ENCODE results near the gene RAE1. TPM values are rescaled to one million over a fixed set of nuclear protein-coding genes. Genes with fewer than 3 reads are reported as not detected.
A peak's percentile ranks its signal among the peaks of the same experiment; 100 is the strongest.

The RAE1 gene
- total RNA-seq, 1 experiment from 2014 or later: 31.3 TPM

DNA sequence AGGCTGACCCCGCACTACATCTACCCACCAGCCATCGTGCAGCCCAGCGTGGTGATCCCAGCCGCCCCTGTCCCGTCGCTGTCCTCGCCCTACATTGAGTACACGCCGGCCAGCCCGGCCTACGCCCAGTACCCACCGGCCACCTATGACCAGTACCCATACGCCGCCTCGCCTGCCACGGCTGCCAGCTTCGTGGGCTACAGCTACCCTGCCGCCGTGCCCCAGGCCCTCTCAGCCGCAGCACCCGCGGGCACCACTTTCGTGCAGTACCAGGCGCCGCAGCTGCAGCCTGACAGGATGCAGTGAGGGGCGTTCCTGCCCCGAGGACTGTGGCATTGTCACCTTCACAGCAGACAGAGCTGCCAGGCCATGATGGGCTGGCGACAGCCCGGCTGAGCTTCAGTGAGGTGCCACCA lies 56.5 kb downstream of the RAE1 start (continued):
- no peak for TF ChIP-seq ZNF671 (CRISPR knock-in tag; IDR thresholded peaks at IDR 0.05)
- no peak for TF ChIP-seq KAT7 (CRISPR knock-in tag; IDR thresholded peaks at IDR 0.05; ENCODE audit: borderline replicate concordance)
- no peak for TF ChIP-seq TP53 (CRISPR knock-in tag; IDR thresholded peaks at IDR 0.05)
- TF ChIP-seq ZBTB21 (CRISPR knock-in tag; IDR thresholded peaks at IDR 0.05; ENCODE audit: borderline replicate concordance): no peak

DNA sequence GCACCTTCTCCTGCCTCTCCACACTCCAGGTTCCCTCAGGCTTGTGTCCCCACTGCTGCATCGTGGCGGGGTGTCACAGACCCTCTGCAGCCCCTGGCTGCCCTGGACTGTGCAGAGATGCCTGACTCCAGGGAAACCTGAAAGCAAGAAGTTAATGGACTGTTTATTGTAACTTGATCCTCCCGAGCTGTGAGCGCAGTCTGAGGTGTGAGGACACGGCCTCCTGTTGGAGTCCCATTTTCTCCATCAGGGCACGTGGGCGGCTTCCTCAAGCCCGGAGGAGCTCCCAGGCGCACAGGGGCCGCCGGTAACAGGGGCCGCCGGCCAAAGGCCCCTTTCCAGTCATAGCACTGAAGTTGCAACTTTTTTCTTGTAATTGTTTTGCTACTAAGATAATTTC lies 57.1 kb downstream of the RAE1 start:
- no peaks in the 10 kb centered on the region for H3K27me3 Mint-ChIP-seq (ENCODE audit: low read depth)
- no peak overlapping the region for H3K4me3 Mint-ChIP-seq
- H3K36me3 Mint-ChIP-seq: peaks cover 27% of the 10 kb centered on the region
- peak overlapping the region; percentile 23; the same call in 1 of the 2 replicates for H3K27ac Mint-ChIP-seq
- no peaks in the 10 kb centered on the region for H3K9me3 Mint-ChIP-seq
- DNase-seq (ENCODE audit: low spot score): no peak
- H3K4me1 Mint-ChIP-seq: 0 out of 2 replicates have a peak, but pooled peaks cover 4% of the 10 kb centered on the region
- no peak for TF ChIP-seq FOXK1 (CRISPR knock-in tag; IDR thresholded peaks at IDR 0.05)
- no peak for TF ChIP-seq ZNF423 (CRISPR knock-in tag; IDR thresholded peaks at IDR 0.05)
- TF ChIP-seq, protein P1, sequence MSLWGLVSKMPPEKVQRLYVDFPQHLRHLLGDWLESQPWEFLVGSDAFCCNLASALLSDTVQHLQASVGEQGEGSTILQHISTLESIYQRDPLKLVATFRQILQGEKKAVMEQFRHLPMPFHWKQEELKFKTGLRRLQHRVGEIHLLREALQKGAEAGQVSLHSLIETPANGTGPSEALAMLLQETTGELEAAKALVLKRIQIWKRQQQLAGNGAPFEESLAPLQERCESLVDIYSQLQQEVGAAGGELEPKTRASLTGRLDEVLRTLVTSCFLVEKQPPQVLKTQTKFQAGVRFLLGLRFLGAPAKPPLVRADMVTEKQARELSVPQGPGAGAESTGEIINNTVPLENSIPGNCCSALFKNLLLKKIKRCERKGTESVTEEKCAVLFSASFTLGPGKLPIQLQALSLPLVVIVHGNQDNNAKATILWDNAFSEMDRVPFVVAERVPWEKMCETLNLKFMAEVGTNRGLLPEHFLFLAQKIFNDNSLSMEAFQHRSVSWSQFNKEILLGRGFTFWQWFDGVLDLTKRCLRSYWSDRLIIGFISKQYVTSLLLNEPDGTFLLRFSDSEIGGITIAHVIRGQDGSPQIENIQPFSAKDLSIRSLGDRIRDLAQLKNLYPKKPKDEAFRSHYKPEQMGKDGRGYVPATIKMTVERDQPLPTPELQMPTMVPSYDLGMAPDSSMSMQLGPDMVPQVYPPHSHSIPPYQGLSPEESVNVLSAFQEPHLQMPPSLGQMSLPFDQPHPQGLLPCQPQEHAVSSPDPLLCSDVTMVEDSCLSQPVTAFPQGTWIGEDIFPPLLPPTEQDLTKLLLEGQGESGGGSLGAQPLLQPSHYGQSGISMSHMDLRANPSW (CRISPR knock-in tag; conservative IDR thresholded peaks at IDR 0.05; ENCODE audit: low read depth): no peak
- TF ChIP-seq MYBL2 (CRISPR knock-in tag; IDR thresholded peaks at IDR 0.05): no peak
- TF ChIP-seq ATF1 (CRISPR knock-in tag; IDR thresholded peaks at IDR 0.05): no peak
- TF ChIP-seq, protein P2, sequence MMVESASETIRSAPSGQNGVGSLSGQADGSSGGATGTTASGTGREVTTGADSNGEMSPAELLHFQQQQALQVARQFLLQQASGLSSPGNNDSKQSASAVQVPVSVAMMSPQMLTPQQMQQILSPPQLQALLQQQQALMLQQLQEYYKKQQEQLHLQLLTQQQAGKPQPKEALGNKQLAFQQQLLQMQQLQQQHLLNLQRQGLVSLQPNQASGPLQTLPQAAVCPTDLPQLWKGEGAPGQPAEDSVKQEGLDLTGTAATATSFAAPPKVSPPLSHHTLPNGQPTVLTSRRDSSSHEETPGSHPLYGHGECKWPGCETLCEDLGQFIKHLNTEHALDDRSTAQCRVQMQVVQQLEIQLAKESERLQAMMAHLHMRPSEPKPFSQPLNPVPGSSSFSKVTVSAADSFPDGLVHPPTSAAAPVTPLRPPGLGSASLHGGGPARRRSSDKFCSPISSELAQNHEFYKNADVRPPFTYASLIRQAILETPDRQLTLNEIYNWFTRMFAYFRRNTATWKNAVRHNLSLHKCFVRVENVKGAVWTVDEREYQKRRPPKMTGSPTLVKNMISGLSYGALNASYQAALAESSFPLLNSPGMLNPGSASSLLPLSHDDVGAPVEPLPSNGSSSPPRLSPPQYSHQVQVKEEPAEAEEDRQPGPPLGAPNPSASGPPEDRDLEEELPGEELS (CRISPR knock-in tag; IDR thresholded peaks at IDR 0.05): no peak
- TF ChIP-seq, protein P3, sequence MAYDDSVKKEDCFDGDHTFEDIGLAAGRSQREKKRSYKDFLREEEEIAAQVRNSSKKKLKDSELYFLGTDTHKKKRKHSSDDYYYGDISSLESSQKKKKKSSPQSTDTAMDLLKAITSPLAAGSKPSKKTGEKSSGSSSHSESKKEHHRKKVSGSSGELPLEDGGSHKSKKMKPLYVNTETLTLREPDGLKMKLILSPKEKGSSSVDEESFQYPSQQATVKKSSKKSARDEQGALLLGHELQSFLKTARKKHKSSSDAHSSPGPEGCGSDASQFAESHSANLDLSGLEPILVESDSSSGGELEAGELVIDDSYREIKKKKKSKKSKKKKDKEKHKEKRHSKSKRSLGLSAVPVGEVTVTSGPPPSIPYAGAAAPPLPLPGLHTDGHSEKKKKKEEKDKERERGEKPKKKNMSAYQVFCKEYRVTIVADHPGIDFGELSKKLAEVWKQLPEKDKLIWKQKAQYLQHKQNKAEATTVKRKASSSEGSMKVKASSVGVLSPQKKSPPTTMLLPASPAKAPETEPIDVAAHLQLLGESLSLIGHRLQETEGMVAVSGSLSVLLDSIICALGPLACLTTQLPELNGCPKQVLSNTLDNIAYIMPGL (CRISPR knock-in tag; IDR thresholded peaks at IDR 0.05): no peak
- TF ChIP-seq ZNF219 (CRISPR knock-in tag; IDR thresholded peaks at IDR 0.05; ENCODE audit: borderline replicate concordance): no peak
- TF ChIP-seq, protein P4, sequence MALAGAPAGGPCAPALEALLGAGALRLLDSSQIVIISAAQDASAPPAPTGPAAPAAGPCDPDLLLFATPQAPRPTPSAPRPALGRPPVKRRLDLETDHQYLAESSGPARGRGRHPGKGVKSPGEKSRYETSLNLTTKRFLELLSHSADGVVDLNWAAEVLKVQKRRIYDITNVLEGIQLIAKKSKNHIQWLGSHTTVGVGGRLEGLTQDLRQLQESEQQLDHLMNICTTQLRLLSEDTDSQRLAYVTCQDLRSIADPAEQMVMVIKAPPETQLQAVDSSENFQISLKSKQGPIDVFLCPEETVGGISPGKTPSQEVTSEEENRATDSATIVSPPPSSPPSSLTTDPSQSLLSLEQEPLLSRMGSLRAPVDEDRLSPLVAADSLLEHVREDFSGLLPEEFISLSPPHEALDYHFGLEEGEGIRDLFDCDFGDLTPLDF (CRISPR knock-in tag; IDR thresholded peaks at IDR 0.05): no peak
- TF ChIP-seq, protein P5, sequence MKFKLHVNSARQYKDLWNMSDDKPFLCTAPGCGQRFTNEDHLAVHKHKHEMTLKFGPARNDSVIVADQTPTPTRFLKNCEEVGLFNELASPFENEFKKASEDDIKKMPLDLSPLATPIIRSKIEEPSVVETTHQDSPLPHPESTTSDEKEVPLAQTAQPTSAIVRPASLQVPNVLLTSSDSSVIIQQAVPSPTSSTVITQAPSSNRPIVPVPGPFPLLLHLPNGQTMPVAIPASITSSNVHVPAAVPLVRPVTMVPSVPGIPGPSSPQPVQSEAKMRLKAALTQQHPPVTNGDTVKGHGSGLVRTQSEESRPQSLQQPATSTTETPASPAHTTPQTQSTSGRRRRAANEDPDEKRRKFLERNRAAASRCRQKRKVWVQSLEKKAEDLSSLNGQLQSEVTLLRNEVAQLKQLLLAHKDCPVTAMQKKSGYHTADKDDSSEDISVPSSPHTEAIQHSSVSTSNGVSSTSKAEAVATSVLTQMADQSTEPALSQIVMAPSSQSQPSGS (CRISPR knock-in tag; IDR thresholded peaks at IDR 0.05; ENCODE audit: borderline replicate concordance, low read depth): no peak
- TF ChIP-seq SMAD4 (CRISPR knock-in tag; IDR thresholded peaks at IDR 0.05): no peak
- TF ChIP-seq ZNF232 (CRISPR knock-in tag; IDR thresholded peaks at IDR 0.05): no peak
- TF ChIP-seq, protein P6, sequence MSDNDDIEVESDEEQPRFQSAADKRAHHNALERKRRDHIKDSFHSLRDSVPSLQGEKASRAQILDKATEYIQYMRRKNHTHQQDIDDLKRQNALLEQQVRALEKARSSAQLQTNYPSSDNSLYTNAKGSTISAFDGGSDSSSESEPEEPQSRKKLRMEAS (CRISPR knock-in tag; IDR thresholded peaks at IDR 0.05): no peak
- TF ChIP-seq, protein P7, sequence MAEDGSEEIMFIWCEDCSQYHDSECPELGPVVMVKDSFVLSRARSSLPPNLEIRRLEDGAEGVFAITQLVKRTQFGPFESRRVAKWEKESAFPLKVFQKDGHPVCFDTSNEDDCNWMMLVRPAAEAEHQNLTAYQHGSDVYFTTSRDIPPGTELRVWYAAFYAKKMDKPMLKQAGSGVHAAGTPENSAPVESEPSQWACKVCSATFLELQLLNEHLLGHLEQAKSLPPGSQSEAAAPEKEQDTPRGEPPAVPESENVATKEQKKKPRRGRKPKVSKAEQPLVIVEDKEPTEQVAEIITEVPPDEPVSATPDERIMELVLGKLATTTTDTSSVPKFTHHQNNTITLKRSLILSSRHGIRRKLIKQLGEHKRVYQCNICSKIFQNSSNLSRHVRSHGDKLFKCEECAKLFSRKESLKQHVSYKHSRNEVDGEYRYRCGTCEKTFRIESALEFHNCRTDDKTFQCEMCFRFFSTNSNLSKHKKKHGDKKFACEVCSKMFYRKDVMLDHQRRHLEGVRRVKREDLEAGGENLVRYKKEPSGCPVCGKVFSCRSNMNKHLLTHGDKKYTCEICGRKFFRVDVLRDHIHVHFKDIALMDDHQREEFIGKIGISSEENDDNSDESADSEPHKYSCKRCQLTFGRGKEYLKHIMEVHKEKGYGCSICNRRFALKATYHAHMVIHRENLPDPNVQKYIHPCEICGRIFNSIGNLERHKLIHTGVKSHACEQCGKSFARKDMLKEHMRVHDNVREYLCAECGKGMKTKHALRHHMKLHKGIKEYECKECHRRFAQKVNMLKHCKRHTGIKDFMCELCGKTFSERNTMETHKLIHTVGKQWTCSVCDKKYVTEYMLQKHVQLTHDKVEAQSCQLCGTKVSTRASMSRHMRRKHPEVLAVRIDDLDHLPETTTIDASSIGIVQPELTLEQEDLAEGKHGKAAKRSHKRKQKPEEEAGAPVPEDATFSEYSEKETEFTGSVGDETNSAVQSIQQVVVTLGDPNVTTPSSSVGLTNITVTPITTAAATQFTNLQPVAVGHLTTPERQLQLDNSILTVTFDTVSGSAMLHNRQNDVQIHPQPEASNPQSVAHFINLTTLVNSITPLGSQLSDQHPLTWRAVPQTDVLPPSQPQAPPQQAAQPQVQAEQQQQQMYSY (CRISPR knock-in tag; IDR thresholded peaks at IDR 0.05): no peak
- TF ChIP-seq PRRX2 (CRISPR knock-in tag; IDR thresholded peaks at IDR 0.05): no peak
- no peak for TF ChIP-seq ZNF263 (CRISPR knock-in tag; IDR thresholded peaks at IDR 0.05; ENCODE audit: low read depth)
- TF ChIP-seq ZNF121 (CRISPR knock-in tag; IDR thresholded peaks at IDR 0.05): no peak
- TF ChIP-seq NR2C2 (CRISPR knock-in tag; IDR thresholded peaks at IDR 0.05): no peak
- TF ChIP-seq, protein P8, sequence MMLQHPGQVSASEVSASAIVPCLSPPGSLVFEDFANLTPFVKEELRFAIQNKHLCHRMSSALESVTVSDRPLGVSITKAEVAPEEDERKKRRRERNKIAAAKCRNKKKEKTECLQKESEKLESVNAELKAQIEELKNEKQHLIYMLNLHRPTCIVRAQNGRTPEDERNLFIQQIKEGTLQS (CRISPR knock-in tag; conservative IDR thresholded peaks at IDR 0.05): no peak
- ChIA-PET CTCF (interaction anchor here (0.9 to 1.3 kb wide), 2 partner anchors 19 to 215 kb away, joined by 3 read pairs; no protein-coding TSS in a partner anchor), POLR2A (no interaction called here)
- ATAC-seq: no peak

All from WTC11 (cell line).